IMR-90 (cell line): ENCODE results near the gene RRM1. TPM values are rescaled to one million over a fixed set of nuclear protein-coding genes. Genes with fewer than 3 reads are reported as not detected.
"Not testable (repeated sequence)": the region's sequence is repeated elsewhere in the genome, so short reads cannot be mapped to it uniquely, and the experiment has no call there.

Experiments
- ATAC-seq: fragments of 200-7000 bp; cut with Tn5 transposase; 2 replicates; pipeline ENCODE4 v1.9.1; 2020; ENCODE audit warnings: low read depth, mild to moderate bottlenecking, moderate library complexity
- BruUV-seq: library from RNA; stranded (reverse); fragments of 400-500 nt; replicated peaks from 2 replicates; lab custom pipeline; 2021; lab: Mats Ljungman, UMichigan
- CTCF ChIA-PET: fragments of 300-600 bp; formaldehyde crosslinking; extraction: SDS; loops from one replicate; lab custom pipeline; 2021; ENCODE audit warnings: antibody characterized with exemption; lab: Yijun Ruan, JAX
- POLR2A ChIA-PET: fragments of 300-600 bp; sonication (Branson Sonifier 250); formaldehyde crosslinking; loops from one replicate; lab custom pipeline; 2022; ENCODE audit warnings: antibody characterized with exemption; ENCODE audit not compliant: unreplicated experiment; lab: Charles Lee
- DNase-seq: peaks from one replicate; pipeline ENCODE4 v3.0.0; 2013
- H2AFZ ChIP-seq: replicated peaks from 2 replicates; pipeline ENCODE3; 2013; ENCODE audit warnings: low read length, mild to moderate bottlenecking; ENCODE audit not compliant: poor library complexity
- H2AK5ac ChIP-seq: 2 replicates; pipeline ENCODE4 v1.6.1; 2013; ENCODE audit warnings: low read depth, low read length, inconsistent platforms
- H2AK9ac ChIP-seq: replicated peaks from 2 replicates; pipeline ENCODE3; 2013; ENCODE audit warnings: mild to moderate bottlenecking, low read depth, low read length, moderate library complexity; ENCODE audit not compliant: poor library complexity
- H2BK120ac ChIP-seq: 2 replicates; pipeline ENCODE4 v1.6.1; 2013; ENCODE audit warnings: low read depth, low read length, inconsistent platforms
- H2BK15ac ChIP-seq: 3 replicates; pipeline ENCODE4 v1.6.1; 2013; ENCODE audit warnings: low read depth, low read length, inconsistent platforms
- H2BK20ac ChIP-seq: 2 replicates; pipeline ENCODE4 v1.6.1; 2013; ENCODE audit warnings: low read depth, mild to moderate bottlenecking, inconsistent platforms, low read length, moderate library complexity
- H2BK5ac ChIP-seq: 2 replicates; pipeline ENCODE4 v1.6.1; 2013; ENCODE audit warnings: mild to moderate bottlenecking, low read depth, low read length, inconsistent platforms; ENCODE audit not compliant: poor library complexity, severe bottlenecking
- H3K14ac ChIP-seq: replicated peaks from 2 replicates; pipeline ENCODE4 v1.6.1; 2013; ENCODE audit warnings: low read depth, low read length, inconsistent platforms
- H3K18ac ChIP-seq: 2 replicates; pipeline ENCODE4 v1.6.1; 2013; ENCODE audit warnings: low read depth, low read length, control low read depth
- H3K23ac ChIP-seq: 2 replicates; pipeline ENCODE4 v1.6.1; 2013; ENCODE audit warnings: low read depth, low read length, inconsistent platforms
- H3K27ac ChIP-seq: 2 replicates; pipeline ENCODE4 v1.5.1; 2013; ENCODE audit warnings: mild to moderate bottlenecking, control low read depth, low read length; ENCODE audit not compliant: insufficient read depth
- H3K27me3 ChIP-seq: 2 replicates; pipeline ENCODE4 v1.6.1; 2013; ENCODE audit warnings: low read length; ENCODE audit not compliant: control insufficient read depth, insufficient read depth
- H3K36me3 ChIP-seq: 2 replicates; pipeline ENCODE4 v1.6.1; 2013; ENCODE audit warnings: low read length, mixed read lengths; ENCODE audit not compliant: control insufficient read depth, insufficient read depth
- H3K4ac ChIP-seq: 2 replicates; pipeline ENCODE4 v1.6.1; 2013; ENCODE audit warnings: low read depth, low read length, inconsistent platforms
- H3K4me1 ChIP-seq: 2 replicates; pipeline ENCODE4 v1.6.1; 2013; ENCODE audit warnings: low read length, mixed read lengths; ENCODE audit not compliant: control insufficient read depth, insufficient read depth
- H3K4me2 ChIP-seq: 2 replicates; pipeline ENCODE4 v1.6.1; 2013; ENCODE audit warnings: low read depth, mild to moderate bottlenecking, control low read depth, low read length, moderate library complexity
- H3K4me3 ChIP-seq: 2 replicates; pipeline ENCODE4 v1.5.1; 2013; ENCODE audit warnings: low read depth, mild to moderate bottlenecking, control low read depth, low read length, moderate library complexity; ENCODE audit not compliant: insufficient read depth
- H3K56ac ChIP-seq: 2 replicates; pipeline ENCODE4 v1.6.1; 2013; ENCODE audit warnings: low read length, inconsistent platforms; ENCODE audit not compliant: insufficient read depth; ENCODE audit errors: extremely low read depth
- H3K79me1 ChIP-seq, 2 experiments: 2 replicates each; pipeline ENCODE4 v1.6.1; 2013; ENCODE audit warnings: low read length in 2 of 2, inconsistent platforms in 1 of 2, low read depth in 1 of 2
- H3K9ac ChIP-seq: 2 replicates; pipeline ENCODE4 v1.6.1; 2013; ENCODE audit warnings: low read depth, low read length, control low read depth
- H3K9me1 ChIP-seq: 2 replicates; pipeline ENCODE4 v1.6.1; 2013; ENCODE audit warnings: low read length, inconsistent platforms; ENCODE audit not compliant: insufficient read depth
- H3K9me3 ChIP-seq: 2 replicates; pipeline ENCODE4 v1.6.1; 2013; ENCODE audit warnings: low read length; ENCODE audit not compliant: control insufficient read depth, insufficient read depth
- H4K20me1 ChIP-seq: 2 replicates; pipeline ENCODE4 v1.6.1; 2013; ENCODE audit warnings: low read length, inconsistent platforms; ENCODE audit not compliant: insufficient read depth
- H4K5ac ChIP-seq: 2 replicates; pipeline ENCODE4 v1.6.1; 2013; ENCODE audit warnings: mild to moderate bottlenecking, low read depth, low read length, control low read depth
- H4K8ac ChIP-seq, 2 experiments: 2 replicates each; pipeline ENCODE4 v1.6.1; 2013; ENCODE audit warnings: low read depth in 2 of 2, low read length in 2 of 2, control low read depth in 1 of 2, inconsistent platforms in 1 of 2
- H4K91ac ChIP-seq: 2 replicates; pipeline ENCODE4 v1.6.1; 2013; ENCODE audit warnings: low read depth, low read length, inconsistent platforms; ENCODE audit not compliant: insufficient read depth
- WGBS, 2 experiments: methylation state at CpG; one replicate each; pipeline versions ENCODE4 v1.1.5 to v1.1.7; 2013; ENCODE audit warnings: missing lambda C conversion rate in 2 of 2; ENCODE audit not compliant: insufficient read length in 1 of 2; ENCODE audit errors: extremely low coverage in 2 of 2; 5-methylcytosine and 5-hydroxymethylcytosine counted together
- dilution Hi-C: fragments of 300-500 bp; cut with HindIII; formaldehyde crosslinking; loops from one replicate; pipeline ENCODE4 v1.14.3; 2018; ENCODE audit warnings: low sequenced_read_pairs; ENCODE audit not compliant: unreplicated experiment
- in situ Hi-C: fragments of 300-500 bp; cut with MboI; formaldehyde crosslinking; loops from 3 replicates; pipeline ENCODE4 v1.14.3; 2019; ENCODE audit warnings: low sequenced_read_pairs, inconsistent platforms, mixed read lengths
- intact Hi-C: fragments of 100-400 bp; cut with micrococcal nuclease; formaldehyde crosslinking; loops from 2 replicates; pipeline ENCODE4 v1.10.0; 2022
- polyA plus RNA-seq, 3 experiments: library from polyadenylated mRNA; depleted of rRNA; stranded (reverse); fragments of >200 nt; gene quantifications; 2 replicates each; pipeline ENCODE4 v1.2.3, GENCODE V29; 2012; ENCODE audit warnings: low replicate concordance in 1 of 3
- total RNA-seq: library from RNA; depleted of rRNA; stranded (reverse); fragments of >200 nt; gene quantifications from 2 replicates; pipeline ENCODE4 v1.2.3, GENCODE V29; 2012

RRM1 gene
- total and polyA plus RNA-seq, 2 of the 4 experiments (the other 2 are of a cell fraction), result 55.1 to 183 TPM

- H3K4ac ChIP-seq, H3K4me1 ChIP-seq, CTCF ChIA-PET, H3K27me3 ChIP-seq, H3K27ac ChIP-seq, H4K5ac ChIP-seq, H2BK15ac ChIP-seq, H2BK5ac ChIP-seq, BruUV-seq, H2BK120ac ChIP-seq, intact Hi-C loops, H3K18ac ChIP-seq, POLR2A ChIA-PET, H3K56ac ChIP-seq, H4K91ac ChIP-seq, H3K4me3 ChIP-seq, H3K23ac ChIP-seq, H3K9me3 ChIP-seq, H2AFZ ChIP-seq, ATAC-seq, dilution Hi-C loops, H2AK5ac ChIP-seq, H3K14ac ChIP-seq, H4K20me1 ChIP-seq, H3K4me2 ChIP-seq, H4K8ac ChIP-seq, DNase-seq, H3K9ac ChIP-seq, H3K9me1 ChIP-seq, in situ Hi-C loops, H2AK9ac ChIP-seq, H2BK20ac ChIP-seq: not testable (repeated sequence)
- no CpG with 5 or more reads among the region's 4 CpGs for WGBS, 2 experiments
- peaks cover 3 to 14% of the 10 kb centered on the region in 2 experiments; a peak in 3 of 4 replicates for H3K79me1 ChIP-seq
- peaks cover 20% of the 10 kb centered on the region for H3K36me3 ChIP-seq
These were observed 35.6 kb downstream of the RRM1 start for GRCh38 chr11:4130219-4130618.
